Glomerular endothelial cell (primary cell): Measurements from ENCODE around the gene WWC2. TPM values are rescaled to one million over a fixed set of nuclear protein-coding genes. Genes with fewer than 3 reads are reported as not detected.
A peak's percentile ranks its signal among the peaks of the same experiment; 100 is the strongest.

Experiments used
- DNase-seq: peaks from one replicate; pipeline ENCODE4 v3.0.0-alpha.2; 2011; ENCODE audit warnings: low read depth, low spot score; ENCODE audit errors: extremely low read depth
- total RNA-seq: library from RNA; depleted of rRNA; stranded (reverse); fragments of >200 nt; gene quantifications from 2 replicates; pipeline ENCODE4 v1.2.3, GENCODE V29; 2015

Gene WWC2
- total RNA-seq, 1 donor from 2014 or later, result 32.0 TPM

- DNase-seq, result no peak
Observed at GRCh38 chr4:183164963-183165362, 65.9 kb downstream of the WWC2 start.

GRCh38 chr4:183165376-183165775 lies 66.3 kb downstream of the WWC2 start:
- no peak for DNase-seq

GRCh38 chr4:183170894-183171293 lies 71.8 kb downstream of the WWC2 start:
- DNase-seq, result no peak

- no peak for DNase-seq
Observed at GRCh38 chr4:183171484-183172267, 72.6 kb downstream of the WWC2 start.

GRCh38 chr4:183172881-183173280 lies 73.8 kb downstream of the WWC2 start:
- no peak for DNase-seq

- no peak for DNase-seq
Observed at GRCh38 chr4:183173580-183174526, 74.8 kb downstream of the WWC2 start.

- no peak for DNase-seq
Observed at GRCh38 chr4:183175631-183176232, 76.7 kb downstream of the WWC2 start.

- no peak for DNase-seq
Observed at GRCh38 chr4:183177001-183177400, 77.9 kb downstream of the WWC2 start.

- DNase-seq, result no peak
Observed at GRCh38 chr4:183178201-183178600, 79.1 kb downstream of the WWC2 start.

GRCh38 chr4:183180096-183180495 lies 81.0 kb downstream of the WWC2 start:
- DNase-seq, result no peak

- no peak for DNase-seq
Observed at GRCh38 chr4:183180621-183181020, 81.6 kb downstream of the WWC2 start.

GRCh38 chr4:183181081-183181480 lies 82.0 kb downstream of the WWC2 start:
- no peak for DNase-seq

- peak; percentile 81 for DNase-seq
Observed at GRCh38 chr4:183182873-183183725, 84.0 kb downstream of the WWC2 start.

- DNase-seq, result no peak
Observed at GRCh38 chr4:183183906-183184535, 85.0 kb downstream of the WWC2 start.

- DNase-seq, result no peak
Observed at GRCh38 chr4:183185018-183185417, 86.0 kb downstream of the WWC2 start.

- no peak for DNase-seq
Observed at GRCh38 chr4:183185559-183185958, 86.5 kb downstream of the WWC2 start.

GRCh38 chr4:183186813-183187212 lies 87.8 kb downstream of the WWC2 start:
- DNase-seq, result no peak

GRCh38 chr4:183190900-183191527 lies 92.0 kb downstream of the WWC2 start:
- DNase-seq, result no peak

- DNase-seq, result no peak
Observed at GRCh38 chr4:183191630-183192029, 92.6 kb downstream of the WWC2 start.
